GM12878 (cell line): ENCODE data around the gene AP3B1. TPM values are rescaled to one million over a fixed set of nuclear protein-coding genes. Genes with fewer than 3 reads are reported as not detected.

Experiments
- ATAC-seq: fragments of 200-7000 bp; cut with Tn5 transposase; 3 replicates; pipeline ENCODE4 v1.9.1; 2020; ENCODE audit warnings: mild to moderate bottlenecking, moderate library complexity
- BruUV-seq: library from RNA; stranded (reverse); fragments of 400-500 nt; replicated peaks from 2 replicates; lab custom pipeline; 2021; lab: Mats Ljungman, UMichigan
- CTCF ChIA-PET: fragments of 300-600 bp; sonication (Branson Sonifier 250); formaldehyde crosslinking; extraction: SDS; loops from one replicate; lab custom pipeline; 2021; ENCODE audit warnings: inconsistent platforms; lab: Yijun Ruan, JAX
- POLR2A ChIA-PET: fragments of 350-600 bp; formaldehyde crosslinking; extraction: SDS; loops from one replicate; lab custom pipeline; 2021; ENCODE audit warnings: inconsistent platforms; lab: Charles Lee
- RAD21 ChIA-PET: fragments of 300-600 bp; sonication (Branson Sonifier 250); formaldehyde crosslinking; loops from one replicate; lab custom pipeline; 2023; ENCODE audit warnings: antibody characterized with exemption; ENCODE audit not compliant: unreplicated experiment; lab: Charles Lee
- SMC1A ChIA-PET: fragments of 300-600 bp; sonication (Branson Sonifier 250); formaldehyde crosslinking; loops from one replicate; lab custom pipeline; 2023; ENCODE audit not compliant: unreplicated experiment, uncharacterized antibody; lab: Charles Lee
- DNase-seq: peaks from one replicate; pipeline ENCODE4 v3.0.0-alpha.2; 2011; ENCODE audit warnings: low read depth, low spot score
- FAIRE-seq: peaks from 3 replicates; lab custom pipeline; 2011; peaks lifted over from hg19 to GRCh38; lab: Jason Lieb, UNC
- H2AFZ ChIP-seq: 2 replicates; pipeline ENCODE4 v1.6.0; 2011; ENCODE audit warnings: low read depth, low read length, control low read depth; ENCODE audit not compliant: control insufficient read depth
- H3K27ac ChIP-seq: 2 replicates; pipeline ENCODE4 v1.5.1; 2011; ENCODE audit warnings: control low read depth; ENCODE audit not compliant: control insufficient read depth, insufficient read depth
- H3K27me3 ChIP-seq, 2 experiments: replicated peaks in 1 of 2; 2 replicates each; pipeline versions ENCODE4 v1.6.0 to v1.6.1; 2011; ENCODE audit warnings: low read length in 1 of 2; ENCODE audit not compliant: control insufficient read depth in 2 of 2, insufficient read depth in 2 of 2
- H3K36me3 ChIP-seq, 2 experiments: 2 replicates each; pipeline ENCODE4 v1.5.1; 2011; ENCODE audit warnings: low read length in 1 of 2; ENCODE audit not compliant: control insufficient read depth in 2 of 2, insufficient read depth in 2 of 2
- H3K4me1 ChIP-seq: 2 replicates; pipeline ENCODE4 v1.6.1; 2011; ENCODE audit warnings: mild to moderate bottlenecking, low read length, moderate library complexity, mixed read lengths; ENCODE audit not compliant: control insufficient read depth, insufficient read depth
- H3K4me2 ChIP-seq: 2 replicates; pipeline ENCODE4 v1.6.0; 2011; ENCODE audit warnings: control low read depth; ENCODE audit not compliant: control insufficient read depth, insufficient read depth
- H3K4me3 ChIP-seq: fragments of 200-600 bp; sonication (generic); 2 replicates; pipeline ENCODE4 v1.5.1; 2016
- H3K79me2 ChIP-seq: 2 replicates; pipeline ENCODE4 v1.6.0; 2011; ENCODE audit warnings: low read length; ENCODE audit not compliant: control insufficient read depth, insufficient read depth
- H3K9ac ChIP-seq: 2 replicates; pipeline ENCODE4 v1.8.0; 2011; ENCODE audit warnings: low read length, control low read depth, mixed read lengths; ENCODE audit not compliant: control insufficient read depth, insufficient read depth
- H3K9me3 ChIP-seq: replicated peaks from 3 replicates; pipeline ENCODE4 v1.5.1; 2011; ENCODE audit warnings: mild to moderate bottlenecking, low read length; ENCODE audit not compliant: control insufficient read depth, insufficient read depth
- H4K20me1 ChIP-seq: 2 replicates; pipeline ENCODE4 v1.6.0; 2011; ENCODE audit not compliant: control insufficient read depth, insufficient read depth
- BCL11A ChIP-seq: IDR thresholded peaks from 2 replicates; pipeline ENCODE4 v1.6.1; 2011; ENCODE audit warnings: low read depth, low read length
- BMI1 ChIP-seq: fragments of 450-650 bp; IDR thresholded peaks from 2 replicates; pipeline ENCODE4 v1.6.1; 2016; ENCODE audit warnings: mild to moderate bottlenecking, moderate library complexity, borderline replicate concordance
- CUX1 ChIP-seq: IDR thresholded peaks from 2 replicates; pipeline ENCODE4 v1.6.1; 2012; ENCODE audit warnings: improper control_type of control experiment, low read depth, low read length; ENCODE audit not compliant: insufficient replicate concordance
- EZH2 ChIP-seq: IDR thresholded peaks from 2 replicates; pipeline ENCODE4 v1.6.1; 2012; ENCODE audit warnings: low read depth, mild to moderate bottlenecking, control low read depth, inconsistent platforms, low read length, borderline replicate concordance; ENCODE audit not compliant: control insufficient read depth
- KLF5 ChIP-seq: fragments of 450-650 bp; IDR thresholded peaks from 2 replicates; pipeline ENCODE4 v1.6.1; 2014; ENCODE audit warnings: mild to moderate bottlenecking; ENCODE audit not compliant: partially characterized antibody
- NR2C1 ChIP-seq: fragments of 450-650 bp; IDR thresholded peaks from 2 replicates; pipeline ENCODE4 v1.6.1; 2017; ENCODE audit warnings: antibody characterized with exemption, mild to moderate bottlenecking, moderate library complexity
- POLR2A ChIP-seq: IDR thresholded peaks from 2 replicates; pipeline ENCODE4 v1.6.1; 2011; ENCODE audit warnings: low read depth, mild to moderate bottlenecking, low read length
- RAD21 ChIP-seq: IDR thresholded peaks from 2 replicates; pipeline ENCODE4 v1.6.1; 2011; ENCODE audit warnings: mild to moderate bottlenecking, low read depth, low read length, moderate library complexity; ENCODE audit not compliant: insufficient read depth
- RFX5 ChIP-seq: IDR thresholded peaks from 2 replicates; pipeline ENCODE4 v1.6.1; 2011; ENCODE audit warnings: low read depth, low read length, improper control_type of control experiment
- SMAD1 ChIP-seq: fragments of 450-650 bp; IDR thresholded peaks from 2 replicates; pipeline ENCODE4 v1.6.1; 2018; ENCODE audit warnings: mild to moderate bottlenecking, low read depth; ENCODE audit not compliant: partially characterized antibody
- YY1 ChIP-seq: IDR thresholded peaks from 2 replicates; pipeline ENCODE4 v1.6.1; 2011; ENCODE audit warnings: low read depth, mild to moderate bottlenecking, low read length
- ZNF217 ChIP-seq: fragments of 450-650 bp; IDR thresholded peaks from 2 replicates; pipeline ENCODE4 v1.6.1; 2017; ENCODE audit warnings: antibody characterized with exemption, mild to moderate bottlenecking
- WGBS: methylation state at CpG from one replicate; pipeline ENCODE4 v1.1.6; 2016; ENCODE audit warnings: low lambda C conversion rate; ENCODE audit not compliant: insufficient replicate concordance, insufficient coverage; ENCODE audit errors: missing lambda C conversion rate; 5-methylcytosine and 5-hydroxymethylcytosine counted together
- in situ Hi-C: fragments of 300-500 bp; cut with MboI; formaldehyde crosslinking; loops from 9 replicates; pipeline ENCODE4 v1.14.3; 2018; ENCODE audit warnings: mixed read lengths
- intact Hi-C: fragments of 100-400 bp; cut with micrococcal nuclease; formaldehyde crosslinking; loops from one replicate; pipeline ENCODE4 v1.14.2; 2022; ENCODE audit not compliant: unreplicated experiment
- polyA plus RNA-seq, 11 experiments: library from polyadenylated mRNA; depleted of rRNA in 4 of 11; unstranded in 6 of 11; stranded (reverse) in 5 of 11; fragments of >200 nt; fragmentation: Nextera tagmentation in 4 of 11; fragmentation: Illumina TruSeq in 1 of 11; extraction: Ambion mirVana in 4 of 11; extraction: Trizol in 1 of 11; gene quantifications; 1 replicate in 1 of 11; 2 replicates in 10 of 11; pipeline versions ENCODE4 v1.2.1 to v1.2.3, GENCODE V29; 2011 to 2016; ENCODE audit warnings: inconsistent platforms in 2 of 11, missing spikeins in 2 of 11, low read depth in 1 of 11
- total RNA-seq, 4 experiments: library from RNA; depleted of rRNA in 3 of 4; stranded (reverse); fragments of >200 nt in 3 of 4; fragmentation: Illumina TruSeq in 1 of 4; extraction: Trizol in 1 of 4; gene quantifications; 2 replicates each; pipeline versions ENCODE4 v1.2.1 to v1.2.3, GENCODE V29; 2013 to 2021

The AP3B1 gene
- total and polyA plus RNA-seq, 10 of the 15 experiments (the other 5 are each of a cell fraction or from before 2014, with no cell fraction given): 30.9 to 70.8 (median 46.0) TPM

- Histone ChIP-seq H3K27me3 (no peaks in the 10 kb centered on the region), H3K36me3 (peaks cover 0 to 16% of the 10 kb centered on the region in 2 experiments; a peak in 3 of 4 replicates), H3K4me2 (no peak overlapping the region), H3K79me2 (no peaks in the 10 kb centered on the region), H3K4me1 (peaks cover 4% of the 10 kb centered on the region; the same call in 1 of the 2 replicates), H3K9me3 (no peaks in the 10 kb centered on the region), H3K27ac (no peak overlapping the region), H3K9ac (no peak overlapping the region), H2AFZ (no peak overlapping the region), H4K20me1 (no peaks in the 10 kb centered on the region), H3K4me3 (no peak overlapping the region)
- RAD21 ChIA-PET: no interaction called here
- WGBS: 96% methylated on average over 4 of the region's 4 CpGs
- SMC1A ChIA-PET: interaction anchor here (1.2 to 3.0 kb wide), 2 partner anchors 11 to 42 kb away, joined by 3 to 10 read pairs; no protein-coding TSS in a partner anchor
- TF ChIP-seq BCL11A (no peak), RFX5 (no peak), SMAD1 (no peak)
- DNase-seq: no peak
- ATAC-seq: no peak
- FAIRE-seq: no peak
- POLR2A ChIA-PET: interaction anchor here (0.8 kb wide), 1 partner anchor 10 kb away, joined by 3 read pairs; no protein-coding TSS in a partner anchor
- intact Hi-C loops (no loop called here), in situ Hi-C loops (no loop called here)
- BruUV-seq: no TSS peak
- CTCF ChIA-PET: interaction anchor here (0.6 to 0.7 kb wide), 2 partner anchors 313 to 456 kb away, joined by 3 read pairs; no protein-coding TSS in a partner anchor
Measured at GRCh38 chr5:78103232-78103918, 191.1 kb downstream of the AP3B1 start.

GRCh38 chr5:78102500-78102899 is 192.0 kb downstream of the AP3B1 start:
- intact Hi-C loops: no loop called here
- CTCF ChIA-PET: interaction anchor here (0.6 kb wide), 2 partner anchors 93 to 456 kb away, joined by 3 to 7 read pairs; no protein-coding TSS in a partner anchor
- in situ Hi-C loops: no loop called here
- DNase-seq: no peak
- Histone ChIP-seq H3K9me3 (no peaks in the 10 kb centered on the region), H3K27me3 (no peaks in the 10 kb centered on the region), H3K4me2 (no peak overlapping the region), H3K4me1 (no peaks in the 10 kb centered on the region), H3K27ac (no peak overlapping the region), H3K4me3 (no peak overlapping the region), H4K20me1 (no peaks in the 10 kb centered on the region), H3K9ac (no peak overlapping the region), H3K79me2 (no peaks in the 10 kb centered on the region), H3K36me3 (peaks cover 0 to 16% of the 10 kb centered on the region in 2 experiments; a peak in 3 of 4 replicates), H2AFZ (no peak overlapping the region)
- POLR2A ChIA-PET: interaction anchor here (0.8 kb wide), 1 partner anchor 11 kb away, joined by 3 read pairs; no protein-coding TSS in a partner anchor
- ATAC-seq: no peak
- SMC1A ChIA-PET: interaction anchor here (1.1 to 3.0 kb wide), 3 partner anchors 12 to 268 kb away, joined by 3 to 10 read pairs (median 3); no protein-coding TSS in a partner anchor
- no peak for FAIRE-seq
- BruUV-seq: no TSS peak
- RAD21 ChIA-PET: no interaction called here
- no peak for TF ChIP-seq BCL11A
- TF ChIP-seq NR2C1: no peak
- TF ChIP-seq CUX1: no peak
- no peak for TF ChIP-seq KLF5
- TF ChIP-seq BMI1: no peak
- TF ChIP-seq YY1: no peak
- TF ChIP-seq EZH2: no peak
- no peak for TF ChIP-seq ZNF217
- TF ChIP-seq POLR2A: no peak
- TF ChIP-seq RAD21: no peak
